Activated naive CD4-positive, alpha-beta T cell treated with anti-CD3 and anti-CD28 coated beads, Interleukin-2, amount 50 U/mL, for 24 hours (primary cell): ENCODE results near the gene KCNJ4.

Source experiments
- H3K27ac Mint-ChIP-seq: one replicate; pipeline ENCODE4 v1.8.0; 2021; ENCODE audit warnings: mild to moderate bottlenecking, mixed read lengths
- H3K27me3 Mint-ChIP-seq: one replicate; pipeline ENCODE4 v1.8.0; 2021; ENCODE audit warnings: mixed read lengths
- H3K36me3 Mint-ChIP-seq: one replicate; pipeline ENCODE4 v1.8.0; 2021; ENCODE audit warnings: mixed read lengths
- H3K4me1 Mint-ChIP-seq: one replicate; pipeline ENCODE4 v1.8.0; 2021; ENCODE audit warnings: mixed read lengths
- H3K4me3 Mint-ChIP-seq: one replicate; pipeline ENCODE4 v1.8.0; 2021; ENCODE audit warnings: mild to moderate bottlenecking, mixed read lengths
- H3K9me3 Mint-ChIP-seq: one replicate; pipeline ENCODE4 v1.8.0; 2021; ENCODE audit warnings: mixed read lengths

KCNJ4 gene

DNA sequence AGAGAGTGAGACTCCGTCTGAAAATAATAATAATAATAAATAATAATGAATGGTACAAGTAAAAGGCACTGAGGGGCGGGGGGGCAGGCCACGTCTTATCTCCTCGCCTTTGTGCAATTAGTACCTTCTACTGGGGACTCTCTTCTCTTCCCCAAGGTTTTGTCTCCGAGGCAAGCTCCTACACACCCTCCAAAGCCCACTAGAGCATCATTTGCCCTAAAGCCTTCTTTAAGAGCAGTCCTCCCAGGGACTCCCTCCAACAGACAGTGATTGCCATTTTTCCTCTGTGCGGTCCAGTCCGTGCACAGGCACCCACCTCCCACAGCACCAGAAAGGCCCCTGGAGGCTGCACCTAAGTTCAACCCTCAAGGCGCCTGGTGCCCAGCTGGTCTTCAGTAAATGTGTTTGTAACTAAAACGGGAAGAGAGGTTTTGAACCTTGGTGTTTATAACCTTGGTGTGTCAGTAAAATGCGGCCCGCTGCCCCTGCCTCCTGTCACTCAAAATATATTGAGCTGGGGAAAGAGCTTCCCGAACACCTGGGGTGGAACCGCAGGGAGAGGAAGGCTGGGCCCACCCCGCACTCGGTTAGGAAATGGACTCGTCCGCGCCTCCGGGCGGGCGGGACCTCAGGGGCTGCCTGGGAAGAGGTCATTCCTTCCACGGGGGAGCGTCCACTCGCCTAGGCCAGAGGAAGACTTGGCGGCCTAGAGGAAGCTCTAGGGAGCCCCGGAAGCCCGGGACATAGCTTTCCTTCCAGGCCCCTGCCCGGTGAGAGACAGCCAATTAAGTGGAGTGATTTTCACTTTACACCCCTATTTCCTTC, 8.2 kb upstream of the KCNJ4 start:
- peaks cover 16% of the 10 kb centered on the region for H3K4me1 Mint-ChIP-seq
- no peaks in the 10 kb centered on the region for H3K36me3 Mint-ChIP-seq
- peaks cover 45% of the 10 kb centered on the region for H3K27me3 Mint-ChIP-seq
- no peak overlapping the region for H3K27ac Mint-ChIP-seq
- no peaks in the 10 kb centered on the region for H3K9me3 Mint-ChIP-seq
- H3K4me3 Mint-ChIP-seq = no peak overlapping the region

DNA sequence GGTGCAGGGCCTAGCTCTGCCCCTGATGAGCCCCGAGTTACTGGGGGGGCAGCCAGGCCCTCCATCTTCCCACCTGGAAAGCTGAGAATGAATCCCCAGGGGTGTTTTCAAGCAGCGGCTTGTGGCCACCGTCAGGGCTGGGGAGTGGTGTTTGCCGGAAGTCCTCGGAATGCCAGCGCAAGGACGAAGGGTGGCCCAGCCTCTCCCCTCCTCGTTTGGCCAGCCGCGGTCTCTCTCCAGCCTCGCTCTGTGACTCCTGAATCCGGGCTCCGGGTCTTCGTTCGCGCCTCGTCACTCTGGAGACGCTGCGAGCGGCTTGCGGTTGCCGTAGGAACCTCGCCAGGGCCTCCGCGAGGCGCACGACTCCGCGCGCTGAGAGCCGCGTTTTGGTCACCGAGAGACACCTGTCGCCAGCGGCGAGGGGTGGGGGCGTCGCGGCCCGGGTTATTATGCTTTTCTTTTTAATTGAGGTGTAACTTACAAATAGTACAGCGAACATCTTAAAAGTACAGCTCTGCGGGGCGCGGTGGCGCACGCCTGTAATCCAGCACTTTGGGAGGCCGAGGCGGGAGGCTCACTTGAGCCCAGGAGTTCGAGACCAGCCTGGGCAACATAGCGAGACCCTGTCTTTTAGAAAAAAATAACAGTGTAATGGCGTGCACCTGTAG, 6.5 kb upstream of the KCNJ4 start:
- H3K9me3 Mint-ChIP-seq = no peaks in the 10 kb centered on the region

DNA sequence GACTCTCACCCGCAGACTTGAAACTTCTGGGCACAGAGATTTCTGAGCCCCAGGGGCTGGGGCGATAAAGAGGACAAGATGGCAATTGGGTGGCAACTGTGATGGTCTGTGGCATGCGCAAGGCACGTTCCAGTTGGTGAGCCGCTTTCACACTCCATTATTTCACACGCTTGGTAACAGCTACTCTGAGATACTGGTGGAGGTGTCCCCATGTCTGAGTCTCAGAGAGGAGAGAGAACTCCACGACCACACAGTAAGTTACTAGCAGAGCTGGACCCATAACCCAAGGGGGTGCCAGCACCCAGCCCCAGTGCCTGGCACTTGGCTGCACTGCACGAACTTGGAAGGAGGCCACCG, 6.0 kb upstream of the KCNJ4 start:
- H3K36me3 Mint-ChIP-seq = no peaks in the 10 kb centered on the region
- no peak overlapping the region for H3K4me3 Mint-ChIP-seq
- peaks cover 57% of the 10 kb centered on the region for H3K27me3 Mint-ChIP-seq
- H3K4me1 Mint-ChIP-seq = peaks cover 16% of the 10 kb centered on the region
- H3K9me3 Mint-ChIP-seq = no peaks in the 10 kb centered on the region
- no peak overlapping the region for H3K27ac Mint-ChIP-seq

More for the DNA sequence above, 6.5 kb upstream of the KCNJ4 start:
- no peaks in the 10 kb centered on the region for H3K36me3 Mint-ChIP-seq
- H3K4me3 Mint-ChIP-seq = no peak overlapping the region
- H3K4me1 Mint-ChIP-seq = peaks cover 12% of the 10 kb centered on the region
- H3K27ac Mint-ChIP-seq = no peak overlapping the region
- H3K27me3 Mint-ChIP-seq = peaks cover 54% of the 10 kb centered on the region

DNA sequence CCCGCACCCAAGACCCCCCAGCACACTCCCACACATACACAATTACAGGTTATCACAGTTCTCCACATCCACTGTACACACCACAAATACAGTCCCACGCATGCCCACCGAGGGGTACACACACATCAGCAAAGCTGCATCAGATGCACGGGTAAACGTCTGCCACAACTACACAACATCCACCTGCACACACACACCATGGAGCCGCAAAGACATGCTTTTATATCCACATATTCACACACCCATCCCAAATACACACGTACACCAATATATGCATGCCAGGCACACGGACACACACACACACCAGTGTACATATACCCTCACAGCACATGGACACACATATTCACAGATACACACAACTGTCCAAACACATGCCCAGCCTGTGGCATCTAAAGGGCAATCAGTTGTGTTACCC, 5.4 kb upstream of the KCNJ4 start:
- no peaks in the 10 kb centered on the region for H3K36me3 Mint-ChIP-seq
- H3K4me1 Mint-ChIP-seq = peaks cover 16% of the 10 kb centered on the region
- H3K27ac Mint-ChIP-seq = no peak overlapping the region
- H3K4me3 Mint-ChIP-seq = no peak overlapping the region
- peaks cover 57% of the 10 kb centered on the region for H3K27me3 Mint-ChIP-seq
- H3K9me3 Mint-ChIP-seq = no peaks in the 10 kb centered on the region

DNA sequence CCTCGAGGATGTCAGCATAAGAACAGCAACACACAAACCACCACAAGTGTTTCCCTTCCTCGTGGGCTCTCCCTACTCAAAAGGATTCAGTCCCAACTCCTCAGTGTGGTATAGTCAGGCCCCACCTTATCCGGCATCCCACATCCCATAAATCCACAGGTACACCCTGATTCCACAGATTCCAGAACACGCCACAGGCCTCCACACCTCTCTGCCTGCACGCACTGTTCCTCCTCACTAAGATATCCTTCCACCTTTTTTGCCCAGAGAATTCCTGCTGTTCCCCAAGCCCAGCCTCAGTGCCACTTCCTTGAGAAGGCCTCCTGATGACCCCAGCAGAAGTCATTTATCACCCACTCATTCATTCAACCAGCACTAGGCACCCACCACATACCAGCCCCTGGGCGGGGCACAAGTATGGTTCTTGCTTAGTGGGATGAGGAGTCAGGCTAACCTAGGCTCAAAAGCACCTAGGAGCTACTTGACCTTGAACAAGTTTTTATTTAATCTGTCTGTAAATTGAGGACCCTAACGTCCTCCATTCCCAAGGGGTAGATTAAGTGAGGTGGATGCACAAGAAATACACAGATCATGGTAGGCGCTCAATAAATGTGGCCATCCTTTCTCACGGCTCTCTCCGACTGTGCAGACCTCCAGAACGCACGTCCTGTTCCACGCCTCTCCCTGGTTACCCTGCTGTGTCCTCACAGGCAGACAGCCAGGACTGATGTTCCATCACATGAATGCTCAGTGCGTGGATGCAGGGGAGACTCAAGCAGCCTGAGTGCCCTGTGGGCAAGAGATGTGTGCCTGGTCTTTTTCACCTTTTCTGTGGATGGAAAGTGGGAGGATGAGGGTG, 2.1 kb upstream of the KCNJ4 start:
- Mint-ChIP-seq H3K4me1 (peaks cover 21% of the 10 kb centered on the region), H3K27ac (no peak overlapping the region), H3K36me3 (no peaks in the 10 kb centered on the region), H3K27me3 (peaks cover 53% of the 10 kb centered on the region), H3K9me3 (no peaks in the 10 kb centered on the region), H3K4me3 (peak overlapping the region; percentile 83)

DNA sequence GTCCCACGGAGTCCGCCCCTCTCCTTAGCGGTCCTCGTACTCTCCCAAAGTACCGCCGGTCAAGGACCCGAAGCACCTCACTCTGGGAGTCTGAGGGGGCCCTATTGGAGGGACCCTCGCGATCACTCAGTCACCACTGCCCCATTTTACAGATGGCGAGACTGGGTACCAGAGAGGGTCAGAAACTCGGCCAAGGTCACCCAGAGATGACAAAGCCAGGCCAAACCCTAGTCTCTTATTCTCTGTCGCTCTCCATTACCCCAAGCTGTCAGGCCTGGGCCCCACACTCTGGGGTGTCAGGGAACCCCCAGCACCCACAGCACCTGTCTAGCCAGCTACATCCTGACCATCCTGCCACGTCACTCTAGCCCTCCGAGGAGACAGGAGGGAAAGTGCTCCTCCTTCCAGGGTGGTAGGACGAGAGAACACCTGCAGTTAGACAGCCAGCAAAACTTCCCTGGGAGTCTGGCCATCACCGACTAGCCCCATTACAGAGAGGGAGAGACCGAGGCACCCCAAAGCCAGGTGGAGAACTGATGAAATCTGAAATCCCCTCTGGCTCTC, 1.4 kb upstream of the KCNJ4 start:
- no peaks in the 10 kb centered on the region for H3K36me3 Mint-ChIP-seq
- peak overlapping the region; percentile 55 for H3K27ac Mint-ChIP-seq
- no peaks in the 10 kb centered on the region for H3K9me3 Mint-ChIP-seq
- H3K4me1 Mint-ChIP-seq = peaks cover 21% of the 10 kb centered on the region
- peaks cover 52% of the 10 kb centered on the region for H3K27me3 Mint-ChIP-seq
- peak overlapping the region; percentile 83 for H3K4me3 Mint-ChIP-seq

DNA sequence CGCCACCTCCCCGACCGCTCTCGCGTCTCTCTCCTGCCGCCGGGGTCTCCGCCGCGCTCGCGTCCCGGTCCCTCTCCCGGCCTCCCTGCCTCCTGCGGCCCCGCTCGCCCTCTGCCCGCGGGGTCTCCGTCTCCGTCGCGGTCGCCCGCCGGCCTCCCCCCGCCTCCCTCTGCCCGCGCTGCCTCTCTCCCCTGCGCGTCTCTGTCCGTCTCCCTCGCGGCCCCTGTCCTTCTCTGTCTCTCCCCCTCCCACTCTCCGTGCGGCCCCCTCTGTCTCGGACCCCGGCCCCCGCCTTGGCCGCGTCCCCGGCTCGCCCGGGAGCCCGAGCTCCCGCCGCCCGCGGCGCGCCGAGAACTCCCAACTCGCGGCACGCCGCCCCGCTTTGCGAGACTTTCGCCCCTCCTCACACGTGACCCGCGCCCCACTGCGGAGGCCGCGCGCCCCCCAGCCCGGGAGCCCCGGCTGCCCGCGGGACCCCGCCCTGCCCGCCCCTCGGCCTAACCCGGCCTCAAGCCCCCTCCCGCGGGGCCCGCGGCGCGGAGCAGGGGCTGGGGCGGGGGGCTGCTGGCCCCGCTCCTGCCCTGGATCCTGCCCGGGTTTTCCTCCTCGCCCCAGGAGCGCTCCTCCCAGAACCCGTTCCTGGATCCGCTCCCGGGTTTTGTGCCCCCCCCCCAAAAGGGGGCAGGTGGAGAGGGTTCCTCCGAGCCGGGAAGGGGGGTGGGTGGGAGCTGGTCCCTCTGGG, 702 bp upstream of the KCNJ4 start:
- H3K9me3 Mint-ChIP-seq = no peaks in the 10 kb centered on the region
- H3K27ac Mint-ChIP-seq = no peak overlapping the region
- H3K4me3 Mint-ChIP-seq = peak overlapping the region; percentile 54
- no peaks in the 10 kb centered on the region for H3K36me3 Mint-ChIP-seq
- peaks cover 16% of the 10 kb centered on the region for H3K4me1 Mint-ChIP-seq
- peaks cover 49% of the 10 kb centered on the region for H3K27me3 Mint-ChIP-seq

DNA sequence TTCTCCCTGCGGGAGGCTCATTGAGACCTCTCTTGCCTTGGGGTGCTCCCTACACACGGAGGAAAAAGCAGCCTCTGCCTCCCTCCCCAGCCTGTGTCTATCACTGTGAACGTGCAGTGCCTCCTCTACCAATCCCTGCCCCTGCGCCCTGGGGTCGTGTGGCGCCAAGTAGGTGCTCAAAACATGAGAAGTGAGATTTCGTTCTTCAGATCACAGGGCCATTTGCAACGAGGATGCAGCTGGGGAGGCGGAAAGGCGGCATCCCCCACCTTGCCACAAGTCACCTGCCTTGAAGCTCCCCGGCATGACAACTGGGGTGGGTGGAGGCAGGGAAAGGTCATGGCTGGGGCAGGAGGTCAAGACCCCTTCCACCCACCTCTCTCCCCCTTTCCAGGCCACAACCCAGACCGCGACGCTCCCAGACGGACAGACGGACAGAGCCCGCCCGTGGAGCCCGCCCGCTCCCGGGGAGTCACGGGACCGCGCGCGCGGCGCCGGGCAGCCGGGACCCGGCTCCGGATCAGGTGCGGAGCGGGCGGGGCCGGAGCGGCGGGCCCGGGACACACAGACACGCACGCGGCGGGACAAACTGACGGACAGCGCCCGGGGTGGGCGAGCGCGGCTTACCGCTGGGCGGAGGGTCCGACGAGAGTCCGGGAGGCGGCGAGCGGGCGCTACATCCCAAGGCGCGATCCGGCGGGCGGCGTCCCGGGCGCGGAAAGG, 485 bp downstream of the KCNJ4 start:
- Mint-ChIP-seq H3K4me3 (peak overlapping the region; percentile 82), H3K4me1 (peaks cover 15% of the 10 kb centered on the region), H3K9me3 (no peaks in the 10 kb centered on the region), H3K27ac (no peak overlapping the region), H3K36me3 (no peaks in the 10 kb centered on the region), H3K27me3 (peaks cover 44% of the 10 kb centered on the region)

DNA sequence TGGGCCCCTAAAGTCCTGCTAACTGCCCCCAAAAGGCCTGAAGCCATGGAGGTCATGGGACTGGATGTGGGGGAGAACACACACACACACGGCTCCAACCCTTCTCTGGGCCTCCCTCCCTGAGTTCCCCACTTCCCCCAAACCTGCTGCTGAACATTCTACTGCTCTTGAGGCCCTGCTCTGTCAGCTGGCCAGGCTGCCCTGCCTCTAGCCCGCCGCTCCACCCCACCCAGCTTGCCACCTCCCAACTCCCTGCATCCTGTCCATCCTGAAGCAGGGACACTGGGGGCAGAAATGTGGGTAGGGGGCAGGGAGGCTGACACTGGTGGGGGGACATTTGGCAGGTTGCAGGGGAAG, 1.0 kb downstream of the KCNJ4 start:
- H3K36me3 Mint-ChIP-seq = no peaks in the 10 kb centered on the region
- peak overlapping the region; percentile 82 for H3K4me3 Mint-ChIP-seq
- H3K4me1 Mint-ChIP-seq = peaks cover 15% of the 10 kb centered on the region
- H3K27me3 Mint-ChIP-seq = peaks cover 39% of the 10 kb centered on the region
- no peak overlapping the region for H3K27ac Mint-ChIP-seq
- H3K9me3 Mint-ChIP-seq = no peaks in the 10 kb centered on the region

DNA sequence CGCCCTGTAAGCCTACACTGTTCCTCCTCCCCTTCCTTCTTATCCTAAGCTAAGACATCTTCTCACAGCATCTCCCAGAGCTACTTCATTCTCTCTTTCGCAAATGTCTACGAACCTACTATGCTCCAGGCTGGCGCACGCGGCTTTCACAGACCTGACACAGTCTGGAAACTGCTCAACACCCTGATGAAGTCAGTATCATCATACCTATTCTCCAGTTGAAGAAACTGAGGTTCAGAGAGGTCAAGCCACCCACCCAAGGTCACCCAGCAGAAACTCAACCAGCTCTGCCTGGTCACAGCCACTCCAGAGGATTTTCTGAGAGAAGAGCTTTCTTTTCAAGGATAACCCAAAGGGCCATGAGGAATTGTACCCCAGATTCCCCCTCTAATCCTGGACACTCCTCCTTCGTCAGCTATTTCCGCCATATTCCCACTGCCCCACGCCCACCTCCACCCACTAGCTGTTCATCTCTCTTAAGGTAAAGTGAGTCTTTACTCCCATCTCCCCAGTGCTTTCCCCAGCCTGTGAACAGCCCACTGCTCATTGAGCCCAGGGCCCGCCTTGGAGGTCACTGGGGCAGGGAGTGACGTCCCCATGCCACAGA, 1.8 kb downstream of the KCNJ4 start:
- H3K27ac Mint-ChIP-seq = peak overlapping the region; percentile 23
- no peaks in the 10 kb centered on the region for H3K36me3 Mint-ChIP-seq
- no peaks in the 10 kb centered on the region for H3K9me3 Mint-ChIP-seq
- peaks cover 15% of the 10 kb centered on the region for H3K4me1 Mint-ChIP-seq
- peaks cover 34% of the 10 kb centered on the region for H3K27me3 Mint-ChIP-seq
- H3K4me3 Mint-ChIP-seq = no peak overlapping the region

DNA sequence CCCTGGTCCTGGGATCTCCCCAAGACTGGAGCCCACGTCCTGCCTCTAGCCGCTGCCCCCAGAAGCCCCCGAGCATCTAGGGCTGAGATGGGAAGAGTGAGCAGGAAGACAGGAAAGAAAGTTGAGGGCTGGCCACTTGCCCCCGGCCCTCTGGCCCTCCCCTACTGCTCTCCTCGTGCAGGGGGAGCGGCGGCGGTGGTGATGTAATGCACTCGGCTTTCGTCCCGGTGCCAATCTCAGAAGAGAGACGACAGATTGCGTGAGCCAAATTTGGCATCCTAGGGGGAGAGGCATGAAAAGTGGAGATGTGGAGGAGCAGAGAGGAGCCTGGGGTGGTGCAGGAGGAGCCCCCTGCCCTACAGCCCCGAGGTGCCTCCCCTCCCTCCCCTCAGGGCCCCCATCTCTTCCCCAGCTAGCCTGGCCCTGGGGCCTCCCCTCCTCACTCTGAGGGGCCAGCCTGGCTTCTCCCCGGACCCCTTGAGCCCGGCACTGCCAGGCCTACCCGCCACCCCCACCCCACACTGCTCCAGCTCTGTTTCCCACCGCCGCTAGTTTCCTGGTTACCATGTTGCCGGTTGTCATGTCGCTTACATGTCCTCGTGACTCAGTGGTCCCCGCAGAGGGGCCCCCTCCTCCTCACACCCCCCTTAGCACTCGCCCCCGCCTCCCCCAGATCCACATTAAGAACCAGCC, 2.5 kb downstream of the KCNJ4 start:
- Mint-ChIP-seq H3K27ac (no peak overlapping the region), H3K4me3 (no peak overlapping the region), H3K4me1 (peaks cover 15% of the 10 kb centered on the region), H3K9me3 (no peaks in the 10 kb centered on the region), H3K36me3 (no peaks in the 10 kb centered on the region), H3K27me3 (peaks cover 28% of the 10 kb centered on the region)

DNA sequence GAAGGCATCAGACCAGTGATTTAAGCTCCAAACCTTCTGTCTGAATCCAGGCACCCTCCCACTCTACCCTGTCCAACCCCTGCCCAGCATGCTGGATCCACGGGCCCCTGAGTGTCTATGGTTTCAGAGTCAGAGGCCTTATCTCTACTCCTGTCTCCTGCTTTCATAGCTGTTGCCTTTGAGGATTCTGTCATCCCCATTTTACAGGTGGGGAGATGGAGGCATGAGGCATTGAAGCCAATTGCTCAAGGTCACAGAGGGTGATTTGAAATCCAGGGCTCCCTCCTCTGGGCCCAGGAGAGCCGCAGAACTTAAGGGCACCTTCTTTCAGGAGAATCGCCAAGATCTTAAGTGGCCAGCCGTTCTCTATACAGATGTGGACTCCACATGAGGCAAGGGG, 3.1 kb downstream of the KCNJ4 start:
- Mint-ChIP-seq H3K4me1 (peaks cover 12% of the 10 kb centered on the region), H3K27me3 (peaks cover 21% of the 10 kb centered on the region), H3K9me3 (no peaks in the 10 kb centered on the region), H3K36me3 (no peaks in the 10 kb centered on the region), H3K27ac (no peak overlapping the region), H3K4me3 (no peak overlapping the region)

DNA sequence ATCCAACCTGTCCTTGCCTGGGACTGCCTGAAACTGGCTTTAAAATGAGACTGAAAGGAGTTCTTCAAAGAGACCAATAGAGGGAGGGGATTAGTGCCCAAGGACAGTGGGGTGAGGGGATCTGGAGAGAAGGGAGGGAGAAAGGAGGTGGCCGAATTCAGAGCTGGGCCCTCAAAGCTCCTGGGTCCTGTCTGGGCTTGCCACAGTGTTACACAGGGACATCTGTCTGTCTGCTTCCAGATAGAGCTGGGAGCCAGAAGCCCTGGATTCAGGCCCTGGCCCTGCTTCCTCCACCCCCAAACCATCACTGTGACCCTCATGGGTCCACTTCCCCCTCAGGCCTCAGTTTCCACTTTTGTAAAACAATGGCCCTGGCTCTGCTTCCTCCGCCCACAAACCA, 3.6 kb downstream of the KCNJ4 start:
- Mint-ChIP-seq H3K27ac (no peak overlapping the region), H3K9me3 (no peaks in the 10 kb centered on the region), H3K4me1 (peaks cover 8% of the 10 kb centered on the region), H3K27me3 (peaks cover 17% of the 10 kb centered on the region), H3K36me3 (no peaks in the 10 kb centered on the region), H3K4me3 (no peak overlapping the region)
